Fibroblast of gingiva (primary cell): ENCODE results near the gene SPTBN1.
"Not testable (repeated sequence)": the region's sequence is repeated elsewhere in the genome, so short reads cannot be mapped to it uniquely, and the experiment has no call there.

Source experiments
- DNase-seq: peaks from one replicate; pipeline ENCODE4 v3.0.0-alpha.2; 2011; ENCODE audit warnings: low read depth

Gene SPTBN1

GRCh38 chr2:54672590-54673456, 216.7 kb downstream of the SPTBN1 start:
- DNase-seq, result no peak

GRCh38 chr2:54673501-54673998, 217.4 kb downstream of the SPTBN1 start:
- peak; percentile 57 for DNase-seq

- DNase-seq, result no peak
Observed at GRCh38 chr2:54675281-54675680, 219.2 kb downstream of the SPTBN1 start.

GRCh38 chr2:54675738-54676137, 219.6 kb downstream of the SPTBN1 start:
- no peak for DNase-seq

GRCh38 chr2:54676656-54677055, 220.5 kb downstream of the SPTBN1 start:
- peak; percentile 21 for DNase-seq

- no peak for DNase-seq
Observed at GRCh38 chr2:54677476-54678265, 221.5 kb downstream of the SPTBN1 start.

GRCh38 chr2:54678719-54679118, 222.6 kb downstream of the SPTBN1 start:
- DNase-seq, result no peak

- no peak for DNase-seq
Observed at GRCh38 chr2:54680397-54681041, 224.4 kb downstream of the SPTBN1 start.

GRCh38 chr2:54681416-54681815, 225.3 kb downstream of the SPTBN1 start:
- DNase-seq, result no peak

GRCh38 chr2:54683596-54683995, 227.5 kb downstream of the SPTBN1 start:
- no peak for DNase-seq

- no peak for DNase-seq
Observed at GRCh38 chr2:54685263-54685775, 229.2 kb downstream of the SPTBN1 start.

GRCh38 chr2:54687595-54688152, 231.5 kb downstream of the SPTBN1 start:
- no peak for DNase-seq

- no peak for DNase-seq
Observed at GRCh38 chr2:54691445-54692135, 235.5 kb downstream of the SPTBN1 start.

- no peak for DNase-seq
Observed at GRCh38 chr2:54692556-54692955, 236.4 kb downstream of the SPTBN1 start.

GRCh38 chr2:54695378-54695777, 239.3 kb downstream of the SPTBN1 start:
- no peak for DNase-seq

GRCh38 chr2:54697934-54698333, 241.8 kb downstream of the SPTBN1 start:
- DNase-seq, result no peak

GRCh38 chr2:54698926-54699325, 242.8 kb downstream of the SPTBN1 start:
- not testable (repeated sequence) for DNase-seq

- no peak for DNase-seq
Observed at GRCh38 chr2:54699665-54700064, 243.5 kb downstream of the SPTBN1 start.

GRCh38 chr2:54701029-54701428, 244.9 kb downstream of the SPTBN1 start:
- no peak for DNase-seq

- DNase-seq, result no peak
Observed at GRCh38 chr2:54704238-54704637, 248.1 kb downstream of the SPTBN1 start.
